Gastroesophageal sphincter (tissue), 4 donors: ENCODE results near the gene DOCK10. TPM values are rescaled to one million over a fixed set of nuclear protein-coding genes. Genes with fewer than 3 reads are reported as not detected.

ENCODE experiments used
- ATAC-seq: fragments of 150-250 bp; one replicate; pipeline ENCODE4 v1.9.1; 2016; ENCODE audit warnings: mild to moderate bottlenecking, moderate library complexity
- H3K27ac ChIP-seq, 4 donors: fragments of 200-600 bp; sonication (generic) in 3 of 4; 1 replicate in 3 of 4; 2 replicates in 1 of 4; pipeline ENCODE4 v1.5.1; 2016 to 2019
- H3K27me3 ChIP-seq: fragments of 200-600 bp; sonication (generic); one replicate; pipeline ENCODE4 v1.5.1; 2019
- H3K36me3 ChIP-seq, 2 donors: fragments of 200-600 bp; sonication (generic); one replicate each; pipeline ENCODE4 v1.5.1; 2019; ENCODE audit warnings: control low read depth in 1 of 2
- H3K4me1 ChIP-seq, 3 donors: fragments of 200-600 bp; sonication (generic); 1 replicate in 2 of 3; 2 replicates in 1 of 3; pipeline ENCODE4 v1.5.1; 2016 to 2019; ENCODE audit warnings: control low read depth in 2 of 3
- H3K4me3 ChIP-seq, 2 donors: fragments of 200-600 bp; sonication (generic); one replicate each; pipeline ENCODE4 v1.5.1; 2019; ENCODE audit warnings: mild to moderate bottlenecking in 1 of 2, moderate library complexity in 1 of 2
- H3K9me3 ChIP-seq, 3 donors: fragments of 200-600 bp; sonication (generic); one replicate each; pipeline ENCODE4 v1.5.1; 2017 to 2019; ENCODE audit warnings: control low read depth in 2 of 3
- EP300 ChIP-seq: sonication (generic); formaldehyde crosslinking; IDR thresholded peaks from one replicate; pipeline ENCODE4 v1.6.1; 2017; ENCODE audit warnings: antibody characterized with exemption, mild to moderate bottlenecking
- POLR2A ChIP-seq, 2 donors: fragments of 450-650 bp; IDR thresholded peaks; one replicate each; pipeline ENCODE4 v1.6.1; 2017; ENCODE audit warnings: antibody characterized with exemption in 2 of 2, mild to moderate bottlenecking in 2 of 2, moderate library complexity in 1 of 2
- POLR2AphosphoS5 ChIP-seq: sonication (generic); formaldehyde crosslinking; IDR thresholded peaks from one replicate; pipeline ENCODE4 v1.6.1; 2017; ENCODE audit warnings: antibody characterized with exemption
- WGBS, 2 donors: methylation state at CpG; one replicate each; pipeline ENCODE4 v1.1.5; 2018; ENCODE audit warnings: low coverage in 1 of 2; 5-methylcytosine and 5-hydroxymethylcytosine counted together
- total RNA-seq, 4 donors: library from RNA; depleted of rRNA; stranded (reverse); fragments of >200 nt; gene quantifications; one replicate each; pipeline ENCODE4 v1.1.0, GENCODE V29; 2016
- TF ChIP-seq, protein P1 (sequence below), 4 experiments: fragments of 200-600 bp in 2 of 4; fragments of 450-650 bp in 2 of 4; sonication (generic) in 1 of 4; IDR thresholded peaks; one replicate each; pipeline ENCODE4 v1.5.1; 2017 to 2019; ENCODE audit warnings: antibody characterized with exemption in 4 of 4, mild to moderate bottlenecking in 2 of 4, moderate library complexity in 2 of 4

The DOCK10 gene
- total RNA-seq, 4 donors from 2014 or later, result 3.6 to 12.6 (median 7.3) TPM

DNA sequence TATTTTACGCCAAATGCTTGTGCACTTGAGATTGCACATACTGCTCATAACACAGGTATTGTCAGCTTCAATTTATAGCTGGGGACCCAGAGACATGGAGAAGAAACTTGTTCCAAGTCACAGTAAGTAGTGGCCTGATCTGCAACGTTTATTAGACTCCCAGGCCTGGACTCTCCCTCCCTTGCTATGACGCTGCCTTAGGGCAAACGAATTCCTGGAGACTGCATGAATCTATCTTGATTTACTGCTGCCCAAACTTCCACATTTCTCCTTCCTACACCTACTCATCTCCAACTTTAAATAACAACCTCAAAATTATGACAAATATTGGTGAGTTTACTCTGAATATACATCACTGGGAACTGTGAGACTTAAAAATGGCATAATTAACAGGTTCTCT lies 181.0 kb downstream of the DOCK10 start:
- TF ChIP-seq POLR2AphosphoS5 (no peak), POLR2A (IDR thresholded peaks at IDR 0.05) (no peak), EP300 (no peak)
- TF ChIP-seq, protein P1, sequence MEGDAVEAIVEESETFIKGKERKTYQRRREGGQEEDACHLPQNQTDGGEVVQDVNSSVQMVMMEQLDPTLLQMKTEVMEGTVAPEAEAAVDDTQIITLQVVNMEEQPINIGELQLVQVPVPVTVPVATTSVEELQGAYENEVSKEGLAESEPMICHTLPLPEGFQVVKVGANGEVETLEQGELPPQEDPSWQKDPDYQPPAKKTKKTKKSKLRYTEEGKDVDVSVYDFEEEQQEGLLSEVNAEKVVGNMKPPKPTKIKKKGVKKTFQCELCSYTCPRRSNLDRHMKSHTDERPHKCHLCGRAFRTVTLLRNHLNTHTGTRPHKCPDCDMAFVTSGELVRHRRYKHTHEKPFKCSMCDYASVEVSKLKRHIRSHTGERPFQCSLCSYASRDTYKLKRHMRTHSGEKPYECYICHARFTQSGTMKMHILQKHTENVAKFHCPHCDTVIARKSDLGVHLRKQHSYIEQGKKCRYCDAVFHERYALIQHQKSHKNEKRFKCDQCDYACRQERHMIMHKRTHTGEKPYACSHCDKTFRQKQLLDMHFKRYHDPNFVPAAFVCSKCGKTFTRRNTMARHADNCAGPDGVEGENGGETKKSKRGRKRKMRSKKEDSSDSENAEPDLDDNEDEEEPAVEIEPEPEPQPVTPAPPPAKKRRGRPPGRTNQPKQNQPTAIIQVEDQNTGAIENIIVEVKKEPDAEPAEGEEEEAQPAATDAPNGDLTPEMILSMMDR (IDR thresholded peaks at IDR 0.05), result no peak
- no peak for ATAC-seq
- Histone ChIP-seq H3K4me3 (no peak overlapping the region), H3K4me1 (no peaks in the 10 kb centered on the region), H3K9me3 (no peaks in the 10 kb centered on the region), H3K27me3 (no peaks in the 10 kb centered on the region), H3K36me3 (no peaks in the 10 kb centered on the region), H3K27ac (no peak overlapping the region)
- 17 to 70% methylated on average over 1 to 4 of the region's 4 CpGs for WGBS, 2 donors

GRCh38 chr2:224860786-224861185 lies 181.5 kb downstream of the DOCK10 start:
- H3K4me1 ChIP-seq, result no peaks in the 10 kb centered on the region
- H3K36me3 ChIP-seq, result no peaks in the 10 kb centered on the region
- H3K9me3 ChIP-seq, result no peaks in the 10 kb centered on the region
- H3K27ac ChIP-seq, result no peak overlapping the region
- TF ChIP-seq, protein P1 (IDR thresholded peaks at IDR 0.05), result no peak
- TF ChIP-seq EP300, result no peak
- no peak for TF ChIP-seq POLR2AphosphoS5
- no peak for ATAC-seq
- no peaks in the 10 kb centered on the region for H3K27me3 ChIP-seq
- no peak overlapping the region for H3K4me3 ChIP-seq

- WGBS, 2 donors, result 50 to 61% methylated on average over 4 to 11 of the region's 12 CpGs
- no peak for ATAC-seq
- Histone ChIP-seq H3K27me3 (no peaks in the 10 kb centered on the region), H3K36me3 (no peaks in the 10 kb centered on the region), H3K4me1 (no peaks in the 10 kb centered on the region), H3K4me3 (no peak overlapping the region), H3K27ac (no peak overlapping the region), H3K9me3 (no peaks in the 10 kb centered on the region)
- TF ChIP-seq EP300, result no peak
- no peak for TF ChIP-seq POLR2A (IDR thresholded peaks at IDR 0.05)
- TF ChIP-seq, protein P1 (IDR thresholded peaks at IDR 0.05), result no peak
- no peak for TF ChIP-seq POLR2AphosphoS5
Measured at GRCh38 chr2:224851811-224852210, 190.5 kb downstream of the DOCK10 start.

GRCh38 chr2:224850081-224850480 lies 192.2 kb downstream of the DOCK10 start:
- ATAC-seq, result no peak
- Histone ChIP-seq H3K4me1 (no peaks in the 10 kb centered on the region), H3K27ac (no peak overlapping the region), H3K36me3 (no peaks in the 10 kb centered on the region), H3K4me3 (no peak overlapping the region), H3K27me3 (no peaks in the 10 kb centered on the region), H3K9me3 (no peaks in the 10 kb centered on the region)
- TF ChIP-seq POLR2AphosphoS5 (no peak), EP300 (no peak), POLR2A (IDR thresholded peaks at IDR 0.05) (no peak)
- TF ChIP-seq, protein P1 (IDR thresholded peaks at IDR 0.05), result no peak
- 89% methylated on average over 1 of the region's 1 CpG; no CpG with 5 or more reads in 1 of the 2 donors for WGBS, 2 donors

DNA sequence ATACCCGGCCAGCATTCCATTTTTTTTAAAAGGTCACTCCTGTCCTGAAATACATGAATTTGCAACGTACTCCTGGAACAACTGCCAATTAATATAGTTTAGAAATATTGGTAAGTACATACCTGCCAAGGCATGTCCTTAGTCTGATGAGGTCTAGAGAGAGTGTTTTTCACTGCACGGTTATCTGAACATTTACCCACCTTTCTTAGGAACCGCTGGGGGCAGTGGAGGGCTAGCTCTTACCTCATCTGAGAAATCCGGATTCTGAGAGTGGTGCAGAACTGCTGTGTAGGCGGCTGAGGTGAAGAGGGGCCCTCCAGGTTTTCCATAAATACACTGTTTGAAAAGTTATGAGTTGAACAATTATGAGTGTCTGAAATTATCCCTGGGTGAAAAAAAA lies 193.0 kb downstream of the DOCK10 start:
- Histone ChIP-seq H3K4me1 (no peaks in the 10 kb centered on the region), H3K27ac (no peak overlapping the region), H3K4me3 (no peak overlapping the region), H3K36me3 (no peaks in the 10 kb centered on the region), H3K9me3 (no peaks in the 10 kb centered on the region), H3K27me3 (no peaks in the 10 kb centered on the region)
- no peak for ATAC-seq
- TF ChIP-seq POLR2AphosphoS5 (no peak), POLR2A (IDR thresholded peaks at IDR 0.05) (no peak)
- TF ChIP-seq, protein P1 (IDR thresholded peaks at IDR 0.05), result no peak
- whole genome bisulfite sequencing, 2 donors, result 62 to 69% methylated on average over 5 to 6 of the region's 6 CpGs
